ENCODE results near the gene RBM22.

GRCh38 chr5:150690760-150691159 is 10.1 kb downstream of the RBM22 start:
- no peak for TF ChIP-seq CTCF (IDR thresholded peaks at IDR 0.05; ENCODE audit: low read depth, low read length)
- no peak for TF ChIP-seq POLR2A (IDR thresholded peaks at IDR 0.05; ENCODE audit: extremely low read depth, insufficient read length)
- no peak for TF ChIP-seq MAX (IDR thresholded peaks at IDR 0.05; ENCODE audit: low read depth, low read length)

Data from NB4 (cell line).